HG03342 (cell line): ENCODE data around the gene C2CD3.
"Not testable (repeated sequence)": the region's sequence is repeated elsewhere in the genome, so short reads cannot be mapped to it uniquely, and the experiment has no call there.

ENCODE experiments used
- ATAC-seq: cut with Tn5 transposase; IDR thresholded peaks from one replicate; pipeline ENCODE4 v1.9.1; 2021; ENCODE audit warnings: mild to moderate bottlenecking, moderate library complexity; ENCODE audit not compliant: unreplicated experiment

Gene C2CD3

GRCh38 chr11:74005721-74006517 lies 164.9 kb downstream of the C2CD3 start:
- no peak for ATAC-seq

- ATAC-seq = no peak
Measured at GRCh38 chr11:74004759-74005615, 165.8 kb downstream of the C2CD3 start.

- ATAC-seq = no peak
Measured at GRCh38 chr11:74004046-74004695, 166.6 kb downstream of the C2CD3 start.

GRCh38 chr11:74002832-74003231 lies 168.0 kb downstream of the C2CD3 start:
- ATAC-seq = no peak

GRCh38 chr11:74001822-74002286 lies 168.9 kb downstream of the C2CD3 start:
- ATAC-seq = no peak

- ATAC-seq = no peak
Measured at GRCh38 chr11:74000307-74001133, 170.3 kb downstream of the C2CD3 start.

GRCh38 chr11:73999581-74000306 lies 171.1 kb downstream of the C2CD3 start:
- ATAC-seq = no peak

GRCh38 chr11:73998846-73999575 lies 171.8 kb downstream of the C2CD3 start:
- no peak for ATAC-seq

- no peak for ATAC-seq
Measured at GRCh38 chr11:73997120-73997770, 173.6 kb downstream of the C2CD3 start.

- ATAC-seq = no peak
Measured at GRCh38 chr11:73996161-73996747, 174.5 kb downstream of the C2CD3 start.

- ATAC-seq = peak; percentile 54
Measured at GRCh38 chr11:73995731-73996130, 175.1 kb downstream of the C2CD3 start.

- ATAC-seq = peak; percentile 53
Measured at GRCh38 chr11:73995247-73995646, 175.6 kb downstream of the C2CD3 start.

- peak; percentile 37 for ATAC-seq
Measured at GRCh38 chr11:73991471-73992006, 179.3 kb downstream of the C2CD3 start.

GRCh38 chr11:73990730-73991129 lies 180.1 kb downstream of the C2CD3 start:
- ATAC-seq = no peak

GRCh38 chr11:73989156-73989555 lies 181.6 kb downstream of the C2CD3 start:
- ATAC-seq = no peak

- no peak for ATAC-seq
Measured at GRCh38 chr11:73988227-73988626, 182.6 kb downstream of the C2CD3 start.

GRCh38 chr11:73985661-73986060 lies 185.1 kb downstream of the C2CD3 start:
- ATAC-seq = not testable (repeated sequence)
